Omental fat pad (tissue), 4 donors: ENCODE results near the gene WFDC1. TPM values are rescaled to one million over a fixed set of nuclear protein-coding genes. Genes with fewer than 3 reads are reported as not detected.

Source experiments
- ATAC-seq: fragments of 150-250 bp; one replicate; pipeline ENCODE4 v1.9.1; 2016; ENCODE audit warnings: mild to moderate bottlenecking, moderate library complexity; ENCODE audit not compliant: low FRiP score
- DNase-seq: peaks from one replicate; pipeline ENCODE4 v3.0.0-alpha.2; 2019; ENCODE audit warnings: low spot score
- total RNA-seq, 4 donors: library from RNA; depleted of rRNA; stranded (reverse); fragments of >200 nt; gene quantifications; one replicate each; pipeline ENCODE4 v1.1.0, GENCODE V29; 2016
- TF ChIP-seq, protein P1 (sequence below), 3 donors: fragments of 450-650 bp; IDR thresholded peaks; one replicate each; pipeline ENCODE4 v1.5.1; 2016 to 2017; ENCODE audit warnings: antibody characterized with exemption in 3 of 3, mild to moderate bottlenecking in 3 of 3, moderate library complexity in 2 of 3

WFDC1 gene
- total RNA-seq, 4 donors from 2014 or later, result 0.36 to 4.7 (median 2.5) TPM

DNA sequence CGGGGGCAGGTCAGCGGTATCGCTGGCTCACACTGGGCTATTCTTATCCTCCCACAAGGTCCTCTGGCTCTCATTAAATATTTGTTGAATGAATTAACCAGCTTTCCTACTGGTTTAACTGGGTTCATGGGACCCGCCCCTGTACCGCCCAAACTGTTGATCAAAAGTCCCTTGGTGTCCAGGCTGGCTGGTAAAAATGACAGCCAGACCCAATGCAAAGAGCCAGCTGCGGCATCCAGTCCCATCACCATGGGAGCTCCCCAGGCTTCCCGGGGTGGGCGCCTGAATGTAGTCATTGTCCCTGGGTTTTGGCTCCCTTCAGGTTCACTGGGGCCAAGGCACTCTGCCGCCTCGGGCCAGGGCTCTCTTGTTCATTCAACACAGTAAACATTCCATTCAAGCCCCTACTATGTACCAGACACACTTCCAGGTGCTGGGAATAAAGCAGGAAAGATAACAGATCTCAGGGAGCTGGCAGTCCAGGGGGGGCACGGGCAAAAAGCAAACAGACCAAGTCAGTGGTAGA lies 62.0 kb downstream of the WFDC1 start:
- no peak for ATAC-seq
- no peak for DNase-seq
- TF ChIP-seq, protein P1, sequence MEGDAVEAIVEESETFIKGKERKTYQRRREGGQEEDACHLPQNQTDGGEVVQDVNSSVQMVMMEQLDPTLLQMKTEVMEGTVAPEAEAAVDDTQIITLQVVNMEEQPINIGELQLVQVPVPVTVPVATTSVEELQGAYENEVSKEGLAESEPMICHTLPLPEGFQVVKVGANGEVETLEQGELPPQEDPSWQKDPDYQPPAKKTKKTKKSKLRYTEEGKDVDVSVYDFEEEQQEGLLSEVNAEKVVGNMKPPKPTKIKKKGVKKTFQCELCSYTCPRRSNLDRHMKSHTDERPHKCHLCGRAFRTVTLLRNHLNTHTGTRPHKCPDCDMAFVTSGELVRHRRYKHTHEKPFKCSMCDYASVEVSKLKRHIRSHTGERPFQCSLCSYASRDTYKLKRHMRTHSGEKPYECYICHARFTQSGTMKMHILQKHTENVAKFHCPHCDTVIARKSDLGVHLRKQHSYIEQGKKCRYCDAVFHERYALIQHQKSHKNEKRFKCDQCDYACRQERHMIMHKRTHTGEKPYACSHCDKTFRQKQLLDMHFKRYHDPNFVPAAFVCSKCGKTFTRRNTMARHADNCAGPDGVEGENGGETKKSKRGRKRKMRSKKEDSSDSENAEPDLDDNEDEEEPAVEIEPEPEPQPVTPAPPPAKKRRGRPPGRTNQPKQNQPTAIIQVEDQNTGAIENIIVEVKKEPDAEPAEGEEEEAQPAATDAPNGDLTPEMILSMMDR (IDR thresholded peaks at IDR 0.05), result no peak

DNA sequence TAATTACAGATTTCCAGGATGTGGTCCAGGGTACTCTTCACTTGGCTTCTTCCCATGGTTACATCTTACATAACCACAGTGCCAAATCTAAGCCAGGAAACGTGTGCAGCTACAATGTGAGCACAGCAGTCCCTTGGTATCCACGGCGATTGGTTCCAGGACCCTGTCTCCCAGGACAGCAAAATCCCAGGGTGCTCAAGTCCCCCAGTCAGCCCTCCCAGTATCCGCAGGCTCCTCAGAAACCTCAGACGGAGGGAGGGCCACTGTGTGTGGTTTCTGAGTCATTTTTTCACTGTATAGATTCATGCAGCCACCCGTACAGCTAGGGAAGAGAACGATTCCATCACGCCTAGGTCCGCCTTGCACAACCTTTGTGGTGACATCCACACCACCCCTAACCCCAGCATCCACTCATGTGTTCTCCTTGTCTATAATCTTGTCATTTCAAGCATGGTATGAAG lies 62.5 kb downstream of the WFDC1 start:
- TF ChIP-seq, protein P1 (IDR thresholded peaks at IDR 0.05), result no peak
- ATAC-seq, result no peak
- DNase-seq, result no peak

DNA sequence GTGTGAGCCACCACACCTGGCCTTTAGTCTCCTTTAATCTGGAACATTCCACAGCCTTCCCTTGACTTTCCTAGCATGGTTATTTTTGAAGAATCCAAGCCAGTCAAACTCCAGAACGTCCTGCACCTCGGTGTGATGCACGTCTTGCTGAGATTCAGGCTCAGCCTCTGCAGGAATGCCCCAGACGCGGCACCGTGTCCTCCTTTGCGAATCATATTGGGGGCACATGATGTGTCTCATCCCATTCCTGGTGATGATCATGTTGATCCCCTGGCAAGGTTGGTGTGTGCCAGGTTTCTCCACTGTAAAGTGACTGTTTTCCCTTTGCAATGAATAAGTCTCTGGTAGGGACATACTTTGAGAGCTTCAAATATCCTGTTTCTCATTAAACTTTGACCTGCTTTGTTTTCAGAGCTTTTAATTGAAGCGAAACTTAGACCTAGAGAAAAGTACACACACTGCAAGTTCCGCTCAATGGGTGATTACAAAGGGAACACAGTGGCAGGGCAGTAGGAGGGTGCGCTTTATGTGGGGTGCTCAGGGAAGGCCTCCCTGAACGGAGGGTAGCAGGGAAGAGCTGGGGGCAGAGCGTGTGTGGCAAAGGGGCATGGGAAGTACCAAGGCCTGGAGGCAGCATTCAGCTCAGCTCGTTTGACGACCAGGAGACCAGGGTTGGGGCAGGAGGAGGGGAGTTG lies 64.1 kb downstream of the WFDC1 start:
- ATAC-seq (no peak), DNase-seq (no peak)
- TF ChIP-seq, protein P1 (IDR thresholded peaks at IDR 0.05), result no peak

DNA sequence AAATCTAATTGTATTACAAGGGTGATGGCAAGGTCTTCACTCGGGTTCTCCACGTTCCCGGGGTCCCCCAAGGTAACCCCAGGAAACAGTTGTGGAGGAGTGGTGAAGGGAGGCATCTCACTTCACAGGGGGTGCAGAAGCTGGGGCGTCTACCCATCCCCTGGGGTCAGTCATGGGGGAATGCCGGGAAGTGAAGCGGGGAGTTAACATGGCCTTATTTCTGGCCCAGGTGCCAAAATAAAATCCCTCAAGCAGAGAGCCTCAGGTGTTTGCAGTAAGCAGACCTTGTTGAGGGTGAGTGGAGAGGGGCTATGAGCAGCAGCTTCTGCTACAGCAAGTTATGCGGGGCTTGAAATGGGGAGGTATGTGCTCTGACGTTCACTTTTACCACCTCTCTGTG lies 64.6 kb downstream of the WFDC1 start:
- no peak for ATAC-seq
- DNase-seq, result no peak
- TF ChIP-seq, protein P1 (IDR thresholded peaks at IDR 0.05), result no peak

DNA sequence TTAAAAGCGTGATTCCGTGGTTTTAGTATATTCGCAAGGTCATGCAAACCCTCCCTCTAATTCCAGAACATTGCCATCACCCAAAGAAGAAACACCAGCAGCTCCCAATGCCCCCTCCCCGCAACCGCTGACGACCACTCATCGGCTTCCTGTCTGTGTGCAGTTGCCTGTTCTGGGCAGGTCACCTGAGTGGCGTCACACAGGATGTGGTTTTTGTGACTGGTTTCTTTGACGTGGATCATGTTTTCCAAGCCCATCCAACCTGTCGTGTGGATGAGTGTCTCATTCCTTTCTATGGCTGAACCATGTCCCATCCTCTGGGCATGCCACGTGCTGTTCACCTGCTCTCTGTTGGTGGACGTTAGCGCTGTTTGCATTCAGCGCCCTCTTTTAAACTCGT lies 65.5 kb downstream of the WFDC1 start:
- TF ChIP-seq, protein P1 (IDR thresholded peaks at IDR 0.05), result no peak
- no peak for ATAC-seq
- DNase-seq, result no peak

DNA sequence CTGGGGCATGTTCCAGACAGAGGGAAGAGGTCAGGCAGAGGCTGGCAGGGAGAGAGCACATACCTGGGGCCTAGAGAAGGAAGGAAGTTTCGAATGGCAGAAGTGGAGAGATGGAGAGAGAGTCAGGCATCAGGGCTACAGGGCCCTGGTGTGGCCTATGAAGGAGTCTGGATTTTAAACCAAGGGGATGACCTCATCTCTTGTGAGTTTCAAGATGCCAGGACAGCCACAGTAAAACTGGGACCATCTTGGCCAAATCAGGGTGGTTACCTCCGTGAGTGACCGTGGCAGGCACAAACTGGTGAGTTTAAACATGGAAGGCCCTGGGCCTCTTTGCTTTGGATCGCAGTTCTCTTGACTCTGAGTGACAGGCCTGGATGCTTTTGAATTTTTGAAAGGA lies 66.1 kb downstream of the WFDC1 start:
- no peak for ATAC-seq
- TF ChIP-seq, protein P1 (IDR thresholded peaks at IDR 0.05), result no peak
- no peak for DNase-seq

DNA sequence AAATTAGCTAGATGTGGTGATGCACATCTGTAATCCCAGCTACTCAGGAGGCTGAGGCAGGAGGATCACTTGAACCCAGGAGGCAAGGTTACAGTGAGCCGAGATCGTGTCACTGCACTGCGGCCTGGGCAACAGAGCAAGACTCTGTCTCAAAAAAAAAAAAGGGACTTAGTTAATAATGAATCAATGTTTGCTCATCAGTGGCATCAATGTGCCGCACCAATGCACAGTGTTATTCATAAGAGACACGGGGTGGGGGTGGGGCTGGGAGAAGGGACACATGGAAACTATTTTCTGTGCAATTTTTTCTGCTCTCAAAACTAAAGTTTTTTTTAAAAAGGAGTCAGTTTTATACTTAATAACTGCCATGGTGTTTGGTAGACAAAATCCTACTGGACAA lies 66.9 kb downstream of the WFDC1 start:
- TF ChIP-seq, protein P1 (IDR thresholded peaks at IDR 0.05), result no peak
- ATAC-seq (no peak), DNase-seq (no peak)
